Measurements from ENCODE around the gene ANKRD63. TPM values are rescaled to one million over a fixed set of nuclear protein-coding genes. Genes with fewer than 3 reads are reported as not detected.
A peak's percentile ranks its signal among the peaks of the same experiment; 100 is the strongest.

Gene ANKRD63
- total RNA-seq, 2 donors from 2014 or later: not detected

GRCh38 chr15:40322531-40323238, 39.8 kb upstream of the ANKRD63 start:
- Mint-ChIP-seq H3K4me1 (peaks cover 11% of the 10 kb centered on the region), H3K27ac (no peak overlapping the region), H3K4me3 (peak overlapping the region; percentile 64), H3K9me3 (no peaks in the 10 kb centered on the region), H3K27me3 (no peaks in the 10 kb centered on the region), H3K36me3 (ENCODE audit: low read depth) (no peaks in the 10 kb centered on the region)
- ATAC-seq (replicated peaks): peak; percentile 1

GRCh38 chr15:40320931-40321371, 38.1 kb upstream of the ANKRD63 start:
- H3K4me1 Mint-ChIP-seq: peaks cover 11% of the 10 kb centered on the region
- H3K27me3 Mint-ChIP-seq: peaks cover 8% of the 10 kb centered on the region
- no peaks in the 10 kb centered on the region for H3K9me3 Mint-ChIP-seq
- peak; percentile 49 for ATAC-seq (replicated peaks)
- H3K36me3 Mint-ChIP-seq (ENCODE audit: low read depth): no peaks in the 10 kb centered on the region
- H3K27ac Mint-ChIP-seq: no peak overlapping the region
- no peak overlapping the region for H3K4me3 Mint-ChIP-seq

GRCh38 chr15:40320409-40320808, 37.5 kb upstream of the ANKRD63 start:
- H3K36me3 Mint-ChIP-seq (ENCODE audit: low read depth): no peaks in the 10 kb centered on the region
- no peak overlapping the region for H3K27ac Mint-ChIP-seq
- peaks cover 8% of the 10 kb centered on the region for H3K27me3 Mint-ChIP-seq
- H3K4me3 Mint-ChIP-seq: no peak overlapping the region
- ATAC-seq (replicated peaks): no peak
- no peaks in the 10 kb centered on the region for H3K9me3 Mint-ChIP-seq
- peaks cover 11% of the 10 kb centered on the region for H3K4me1 Mint-ChIP-seq

GRCh38 chr15:40317580-40317979, 34.7 kb upstream of the ANKRD63 start:
- peaks cover 8% of the 10 kb centered on the region for H3K27me3 Mint-ChIP-seq
- ATAC-seq (replicated peaks): no peak
- no peaks in the 10 kb centered on the region for H3K9me3 Mint-ChIP-seq
- no peaks in the 10 kb centered on the region for H3K36me3 Mint-ChIP-seq (ENCODE audit: low read depth)
- H3K4me3 Mint-ChIP-seq: no peak overlapping the region
- peaks cover 11% of the 10 kb centered on the region for H3K4me1 Mint-ChIP-seq
- no peak overlapping the region for H3K27ac Mint-ChIP-seq

- no peaks in the 10 kb centered on the region for H3K9me3 Mint-ChIP-seq
- peaks cover 8% of the 10 kb centered on the region for H3K27me3 Mint-ChIP-seq
- H3K27ac Mint-ChIP-seq: no peak overlapping the region
- H3K36me3 Mint-ChIP-seq (ENCODE audit: low read depth): no peaks in the 10 kb centered on the region
- no peak overlapping the region for H3K4me3 Mint-ChIP-seq
- ATAC-seq (replicated peaks): no peak
- H3K4me1 Mint-ChIP-seq: peaks cover 7% of the 10 kb centered on the region
Measured at GRCh38 chr15:40316931-40317330, 34.1 kb upstream of the ANKRD63 start.

- Mint-ChIP-seq H3K27me3 (peaks cover 8% of the 10 kb centered on the region), H3K36me3 (ENCODE audit: low read depth) (no peaks in the 10 kb centered on the region), H3K27ac (no peak overlapping the region), H3K4me3 (no peak overlapping the region), H3K9me3 (no peaks in the 10 kb centered on the region), H3K4me1 (no peaks in the 10 kb centered on the region)
- ATAC-seq (replicated peaks): no peak
Measured at GRCh38 chr15:40314723-40315276, 31.9 kb upstream of the ANKRD63 start.

GRCh38 chr15:40313531-40314398, 30.9 kb upstream of the ANKRD63 start:
- no peak for ATAC-seq (replicated peaks)
- Mint-ChIP-seq H3K36me3 (ENCODE audit: low read depth) (no peaks in the 10 kb centered on the region), H3K27me3 (peaks cover 8% of the 10 kb centered on the region), H3K4me3 (no peak overlapping the region), H3K27ac (no peak overlapping the region), H3K4me1 (no peaks in the 10 kb centered on the region), H3K9me3 (no peaks in the 10 kb centered on the region)

GRCh38 chr15:40312370-40313158, 29.7 kb upstream of the ANKRD63 start:
- no peaks in the 10 kb centered on the region for H3K9me3 Mint-ChIP-seq
- H3K4me1 Mint-ChIP-seq: no peaks in the 10 kb centered on the region
- peaks cover 8% of the 10 kb centered on the region for H3K27me3 Mint-ChIP-seq

GRCh38 chr15:40310993-40311392, 28.1 kb upstream of the ANKRD63 start:
- Mint-ChIP-seq H3K9me3 (no peaks in the 10 kb centered on the region), H3K27ac (no peak overlapping the region), H3K4me1 (peaks cover 8% of the 10 kb centered on the region), H3K27me3 (no peaks in the 10 kb centered on the region), H3K4me3 (no peak overlapping the region), H3K36me3 (ENCODE audit: low read depth) (no peaks in the 10 kb centered on the region)
- no peak for ATAC-seq (replicated peaks)

More at GRCh38 chr15:40312370-40313158, 29.7 kb upstream of the ANKRD63 start:
- Mint-ChIP-seq H3K36me3 (ENCODE audit: low read depth) (no peaks in the 10 kb centered on the region), H3K27ac (no peak overlapping the region), H3K4me3 (no peak overlapping the region)
- ATAC-seq (replicated peaks): no peak

GRCh38 chr15:40310001-40310959, 27.4 kb upstream of the ANKRD63 start:
- H3K4me3 Mint-ChIP-seq: peak overlapping the region; percentile 88
- no peaks in the 10 kb centered on the region for H3K27me3 Mint-ChIP-seq
- H3K27ac Mint-ChIP-seq: peak overlapping the region; percentile 94
- ATAC-seq (replicated peaks): peak; percentile 32
- H3K36me3 Mint-ChIP-seq (ENCODE audit: low read depth): no peaks in the 10 kb centered on the region
- no peaks in the 10 kb centered on the region for H3K9me3 Mint-ChIP-seq
- peaks cover 8% of the 10 kb centered on the region for H3K4me1 Mint-ChIP-seq

GRCh38 chr15:40309344-40309862, 26.5 kb upstream of the ANKRD63 start:
- no peak for ATAC-seq (replicated peaks)
- no peaks in the 10 kb centered on the region for H3K9me3 Mint-ChIP-seq
- H3K27ac Mint-ChIP-seq: peak overlapping the region; percentile 94
- no peaks in the 10 kb centered on the region for H3K27me3 Mint-ChIP-seq
- H3K4me3 Mint-ChIP-seq: peak overlapping the region; percentile 88
- H3K4me1 Mint-ChIP-seq: peaks cover 16% of the 10 kb centered on the region
- H3K36me3 Mint-ChIP-seq (ENCODE audit: low read depth): peaks cover 4% of the 10 kb centered on the region

GRCh38 chr15:40307421-40308211, 24.8 kb upstream of the ANKRD63 start, which contains the start of gene PLCB2:
PLCB2 (minus strand) TSS chr15:40307935; CDS start chr15:40307672, 263 bp downstream.
- Mint-ChIP-seq H3K4me1 (peaks cover 18% of the 10 kb centered on the region), H3K4me3 (peak within 1 kb of the TSS; percentile 88), H3K27me3 (no peaks in the 10 kb centered on the region), H3K36me3 (ENCODE audit: low read depth) (peaks cover 22% of the 10 kb centered on the region), H3K27ac (peak within 1 kb of the TSS; percentile 94), H3K9me3 (no peaks in the 10 kb centered on the region)
- peak; percentile 81 for ATAC-seq (replicated peaks)
